ENCODE results near the gene FAM111A.

Gene FAM111A

DNA sequence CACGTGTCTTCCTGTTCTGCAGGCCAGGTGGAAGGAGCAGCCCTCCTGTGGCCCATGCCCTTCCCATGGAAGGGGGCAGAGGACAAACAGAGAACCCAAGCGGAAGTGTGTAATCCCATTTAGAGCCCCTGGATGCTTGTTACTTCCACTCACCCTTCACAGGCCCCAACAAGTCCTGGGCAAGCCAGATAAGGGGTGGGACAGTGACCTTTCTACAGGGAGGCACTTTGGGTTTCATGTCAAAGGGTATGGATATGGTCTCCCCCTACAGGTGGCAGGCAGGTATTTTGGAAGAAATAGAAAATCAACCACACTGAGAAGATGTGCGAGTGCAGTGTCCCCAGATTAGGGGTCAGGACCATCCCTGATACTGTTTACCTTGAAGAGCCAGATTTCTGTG lies 58.7 kb downstream of the FAM111A start:
- no peak for DNase-seq

Data from EL (cell line).